Ovary (tissue), 9 donors: ENCODE measurements around the gene FOS. TPM values are rescaled to one million over a fixed set of nuclear protein-coding genes. Genes with fewer than 3 reads are reported as not detected.

Experiments used
- DNase-seq, 5 donors: peaks; one replicate each; pipeline ENCODE4 v3.0.0-alpha.2; 2019 to 2020
- H3K27ac ChIP-seq, 2 donors: fragments of 200-600 bp; one replicate each; pipeline versions ENCODE4 v1.5.1 to v1.8.0; 2019 to 2022
- H3K27me3 ChIP-seq: fragments of 200-600 bp; one replicate; pipeline ENCODE4 v1.8.0; 2022
- H3K36me3 ChIP-seq: fragments of 200-600 bp; sonication (generic); one replicate; pipeline ENCODE4 v1.5.1; 2019
- H3K4me1 ChIP-seq: one replicate; pipeline ENCODE4 v1.8.1; 2013; ENCODE audit warnings: mild to moderate bottlenecking, moderate library complexity; ENCODE audit not compliant: insufficient read depth
- H3K4me3 ChIP-seq: fragments of 200-600 bp; sonication (generic); one replicate; pipeline ENCODE4 v1.5.1; 2017
- H3K9me3 ChIP-seq, 2 donors: fragments of 200-600 bp in 1 of 2; sonication (generic) in 1 of 2; one replicate each; pipeline versions ENCODE4 v1.5.1 to v1.8.1; 2013 to 2019; ENCODE audit warnings: mild to moderate bottlenecking in 1 of 2, moderate library complexity in 1 of 2
- CTCF ChIP-seq, 3 donors: fragments of 450-650 bp in 2 of 3; fragments of 200-600 bp in 1 of 3; IDR thresholded peaks; one replicate each; pipeline versions ENCODE4 v1.5.1 to v1.8.0; 2016 to 2022; ENCODE audit warnings: antibody characterized with exemption in 3 of 3, mild to moderate bottlenecking in 1 of 3
- EP300 ChIP-seq: sonication (generic); formaldehyde crosslinking; IDR thresholded peaks from one replicate; pipeline ENCODE4 v1.6.1; 2017; ENCODE audit warnings: antibody characterized with exemption
- POLR2A ChIP-seq: fragments of 450-650 bp; IDR thresholded peaks from one replicate; pipeline ENCODE4 v1.6.1; 2017; ENCODE audit warnings: antibody characterized with exemption, mild to moderate bottlenecking, moderate library complexity
- WGBS, 3 donors: extraction: QIAGEN DNeasy Blood & Tissue Kit in 1 of 3; methylation state at CpG; one replicate each; pipeline versions ENCODE4 v1.1.5 to v1.1.7; 2013 to 2017; 5-methylcytosine and 5-hydroxymethylcytosine counted together
- intact Hi-C, 4 donors: fragments of 100-400 bp; cut with DNase I; formaldehyde crosslinking; loops; one replicate each; pipeline versions ENCODE4 v1.11.0 to v1.15.1; 2022 to 2023
- polyA plus RNA-seq, 2 donors: library from polyadenylated mRNA; stranded (reverse); fragments of 200-250 nt in 1 of 2; fragments of 350-450 nt in 1 of 2; fragmentation: Illumina TruSeq in 1 of 2; extraction: RNeasy Lipid Tissue Mini Kit (QIAGEN cat#74804) in 1 of 2; gene quantifications; one replicate each; pipeline ENCODE4 v1.2.3, GENCODE V29; 2013 to 2014
- total RNA-seq, 7 donors: library from RNA; depleted of rRNA in 2 of 7; stranded (reverse); fragments of >200 nt in 2 of 7; fragmentation: NEBNext Ultra II Directional in 3 of 7; extraction: Animal tissue kit (Norgen Biotek cat#: 25700) in 3 of 7; gene quantifications; one replicate each; pipeline versions ENCODE4 v1.1.0 to v1.2.4, GENCODE V29; 2016 to 2023
- donor health status: DM: no; HTN: no; CAD: no; lungs with moderate emphysema.
- donor health status: DM: no; HTN: no; CAD: no.
- donor health status: Bipolar disorder and iron deficiency.
- donor health status: DM: yes; HTN: yes; CAD: no.
- donor health status: DM: no; HTN: no; CAD: no.
- donor health status: DM: yes; HTN: yes; CAD: no.

Gene FOS
- total and polyA plus RNA-seq, 9 donors = 115 to 2,019 (median 178) TPM

- Histone ChIP-seq H3K4me3 (no peak overlapping the region), H3K4me1 (no peaks in the 10 kb centered on the region), H3K36me3 (no peaks in the 10 kb centered on the region), H3K9me3 (no peaks in the 10 kb centered on the region), H3K27ac (no peak overlapping the region), H3K27me3 (no peaks in the 10 kb centered on the region)
- intact Hi-C loops = no loop called here
- no peak for TF ChIP-seq EP300
- no peak for TF ChIP-seq POLR2A
- no peak for TF ChIP-seq CTCF (IDR thresholded peaks at IDR 0.05)
- 56 to 60% (median 58%) methylated on average over 5 of the region's 5 CpGs for WGBS, 3 donors
- no peak for DNase-seq
Measured at GRCh38 chr14:75286313-75286712, 7.7 kb downstream of the FOS start.

GRCh38 chr14:75289840-75290388 lies 11.3 kb downstream of the FOS start:
- Histone ChIP-seq H3K9me3 (no peaks in the 10 kb centered on the region), H3K27me3 (no peaks in the 10 kb centered on the region), H3K36me3 (no peaks in the 10 kb centered on the region), H3K4me3 (no peak overlapping the region), H3K27ac (no peak overlapping the region), H3K4me1 (no peaks in the 10 kb centered on the region)
- intact Hi-C loops = no loop called here
- WGBS, 3 donors = 67 to 71% (median 69%) methylated on average over 3 of the region's 3 CpGs
- DNase-seq = peak in 1 of 5 donors; percentile 13
- TF ChIP-seq POLR2A = no peak
- no peak for TF ChIP-seq CTCF (IDR thresholded peaks at IDR 0.05)
- no peak for TF ChIP-seq EP300

- 81 to 84% (median 82%) methylated on average over 3 of the region's 3 CpGs for WGBS, 3 donors
- peak in 1 of 5 donors; percentile 15 for DNase-seq
- H3K4me1 ChIP-seq = peaks cover 5% of the 10 kb centered on the region
- no peaks in the 10 kb centered on the region for H3K36me3 ChIP-seq
- no peak overlapping the region for H3K27ac ChIP-seq
- H3K9me3 ChIP-seq = no peaks in the 10 kb centered on the region
- TF ChIP-seq EP300 (no peak), CTCF (IDR thresholded peaks at IDR 0.05) (no peak), POLR2A (no peak)
- no peaks in the 10 kb centered on the region for H3K27me3 ChIP-seq
- no peak overlapping the region for H3K4me3 ChIP-seq
- intact Hi-C loops = no loop called here
Measured at GRCh38 chr14:75290851-75291250, 12.2 kb downstream of the FOS start.

GRCh38 chr14:75291331-75291730 lies 12.7 kb downstream of the FOS start:
- 85 to 88% (median 86%) methylated on average over 5 of the region's 5 CpGs for WGBS, 3 donors
- H3K27ac ChIP-seq = no peak overlapping the region
- H3K27me3 ChIP-seq = no peaks in the 10 kb centered on the region
- no peak for DNase-seq
- H3K36me3 ChIP-seq = no peaks in the 10 kb centered on the region
- no peak overlapping the region for H3K4me3 ChIP-seq
- TF ChIP-seq EP300 = no peak
- no peak for TF ChIP-seq CTCF (IDR thresholded peaks at IDR 0.05)
- TF ChIP-seq POLR2A = no peak
- peaks cover 5% of the 10 kb centered on the region for H3K4me1 ChIP-seq
- no peaks in the 10 kb centered on the region for H3K9me3 ChIP-seq
- intact Hi-C loops = no loop called here
